ENCODE results near the gene SEC31B. TPM values are rescaled to one million over a fixed set of nuclear protein-coding genes. Genes with fewer than 3 reads are reported as not detected.

SEC31B gene
- total and polyA plus RNA-seq, 2 of the 8 experiments (the other 6 are each of a cell fraction or from before 2014, with no cell fraction given): 4.1 to 5.3 TPM

DNA sequence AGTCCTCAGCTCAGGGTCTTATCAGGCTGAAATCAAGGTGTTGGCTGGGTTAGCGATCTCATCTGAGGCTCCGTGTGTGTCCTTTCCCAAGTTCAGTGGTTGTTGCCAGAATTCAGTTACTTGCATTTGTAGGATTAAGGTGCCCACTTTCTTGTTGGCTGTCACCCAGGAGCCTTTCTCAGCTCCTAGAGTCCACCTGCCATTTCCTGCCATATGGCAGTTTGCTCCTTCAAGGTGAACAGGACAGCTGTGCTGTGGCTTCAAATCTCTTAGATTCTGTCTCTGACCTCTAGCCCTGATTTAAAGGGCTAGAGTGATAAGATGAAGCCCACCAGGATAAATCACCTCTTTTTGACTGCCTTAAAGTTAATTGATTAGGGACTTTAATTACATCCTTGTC lies 15.1 kb upstream of the SEC31B start (continued):
- TF ChIP-seq, protein P1, sequence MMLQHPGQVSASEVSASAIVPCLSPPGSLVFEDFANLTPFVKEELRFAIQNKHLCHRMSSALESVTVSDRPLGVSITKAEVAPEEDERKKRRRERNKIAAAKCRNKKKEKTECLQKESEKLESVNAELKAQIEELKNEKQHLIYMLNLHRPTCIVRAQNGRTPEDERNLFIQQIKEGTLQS (IDR thresholded peaks at IDR 0.05; ENCODE audit: insufficient read depth, low read depth, low read length): no peak

Data from H1 (cell line).